SK-N-SH treated with all-trans-retinoic acid at 6 μM for 48 hours (cell line): Measurements from ENCODE around the gene CREBRF.

ENCODE experiments used
- ATAC-seq: fragments of 200-7000 bp; cut with Tn5 transposase; 3 replicates; pipeline ENCODE4 v1.9.1; 2020; ENCODE audit warnings: mild to moderate bottlenecking, moderate library complexity
- ARNTL ChIP-seq: fragments of 450-650 bp; formaldehyde crosslinking; IDR thresholded peaks from 2 replicates; pipeline ENCODE4 v1.5.0; 2020; ENCODE audit warnings: low read depth, mild to moderate bottlenecking, moderate library complexity, borderline replicate concordance
- BACH2 ChIP-seq: fragments of 250-450 bp; sonication (Bioruptor Pico); IDR thresholded peaks from 2 replicates; pipeline ENCODE4 v1.9.0; 2021; ENCODE audit warnings: mild to moderate bottlenecking, borderline replicate concordance
- CSDC2 ChIP-seq: fragments of 250-450 bp; sonication (Bioruptor Pico); IDR thresholded peaks from 2 replicates; pipeline ENCODE4 v1.5.0; 2020; ENCODE audit warnings: mild to moderate bottlenecking, moderate library complexity
- ESRRG ChIP-seq: fragments of 250-450 bp; sonication (Bioruptor Pico); IDR thresholded peaks from 2 replicates; pipeline ENCODE4 v1.6.1; 2021; ENCODE audit warnings: mild to moderate bottlenecking
- GLIS3 ChIP-seq: fragments of 250-450 bp; sonication (Bioruptor Pico); IDR thresholded peaks from 2 replicates; pipeline ENCODE4 v1.5.0; 2020; ENCODE audit warnings: mild to moderate bottlenecking, moderate library complexity
- ISL1 ChIP-seq: fragments of 250-450 bp; sonication (Bioruptor Pico); IDR thresholded peaks from 2 replicates; pipeline ENCODE4 v2.1.2; 2022; ENCODE audit warnings: mild to moderate bottlenecking, moderate library complexity
- OSR1 ChIP-seq: fragments of 250-450 bp; sonication (Bioruptor Pico); IDR thresholded peaks from 2 replicates; pipeline ENCODE4 v1.8.0; 2022; ENCODE audit warnings: moderate library complexity, mild to moderate bottlenecking, inconsistent platforms
- PPARA ChIP-seq: fragments of 250-450 bp; sonication (Bioruptor Pico); IDR thresholded peaks from 2 replicates; pipeline ENCODE4 v1.5.0; 2020; ENCODE audit warnings: mild to moderate bottlenecking, borderline replicate concordance
- RARB ChIP-seq: fragments of 250-450 bp; sonication (Bioruptor Pico); IDR thresholded peaks from 2 replicates; pipeline ENCODE4 v1.8.0; 2021; ENCODE audit warnings: mild to moderate bottlenecking, moderate library complexity
- TCF4 ChIP-seq: fragments of 250-450 bp; sonication (Bioruptor Pico); IDR thresholded peaks from 2 replicates; pipeline ENCODE4 v1.8.0; 2021; ENCODE audit warnings: mild to moderate bottlenecking, moderate library complexity, borderline replicate concordance
- TOX ChIP-seq: fragments of 250-450 bp; sonication (Bioruptor Pico); IDR thresholded peaks from 2 replicates; pipeline ENCODE4 v1.8.0; 2021; ENCODE audit warnings: mild to moderate bottlenecking, moderate library complexity, borderline replicate concordance
- ZFP3 ChIP-seq: fragments of 250-450 bp; sonication (Bioruptor Pico); IDR thresholded peaks from 2 replicates; pipeline ENCODE4 v1.5.0; 2020; ENCODE audit warnings: mild to moderate bottlenecking, moderate library complexity
- ZFP30 ChIP-seq: fragments of 450-650 bp; formaldehyde crosslinking; IDR thresholded peaks from 2 replicates; pipeline ENCODE4 v1.5.0; 2022; ENCODE audit warnings: mild to moderate bottlenecking, moderate library complexity
- ZNF565 ChIP-seq: fragments of 450-650 bp; formaldehyde crosslinking; conservative IDR thresholded peaks from 2 replicates; pipeline ENCODE4 v1.5.0; 2020; ENCODE audit warnings: low read depth, mild to moderate bottlenecking, moderate library complexity
- ZNF70 ChIP-seq: fragments of 450-650 bp; formaldehyde crosslinking; IDR thresholded peaks from 2 replicates; pipeline ENCODE4 v1.5.0; 2020; ENCODE audit warnings: mild to moderate bottlenecking, moderate library complexity
- ZNF8 ChIP-seq: fragments of 450-650 bp; formaldehyde crosslinking; IDR thresholded peaks from 2 replicates; pipeline ENCODE4 v1.5.0; 2020; ENCODE audit warnings: mild to moderate bottlenecking, moderate library complexity
- TF ChIP-seq, protein P1 (sequence below): fragments of 250-450 bp; sonication (Bioruptor Pico); IDR thresholded peaks from 2 replicates; pipeline ENCODE4 v1.5.0; 2020; ENCODE audit warnings: mild to moderate bottlenecking, moderate library complexity
- TF ChIP-seq, protein P2 (sequence below): fragments of 250-450 bp; sonication (Bioruptor Pico); IDR thresholded peaks from 2 replicates; pipeline ENCODE4 v1.8.0; 2020; ENCODE audit warnings: mild to moderate bottlenecking, moderate library complexity, borderline replicate concordance
- TF ChIP-seq, protein P3 (sequence below): fragments of 250-450 bp; sonication (Bioruptor Pico); IDR thresholded peaks from 2 replicates; pipeline ENCODE4 v1.5.1; 2020; ENCODE audit warnings: low read depth, mild to moderate bottlenecking, moderate library complexity
- TF ChIP-seq, protein P4 (sequence below): fragments of 250-450 bp; sonication (Bioruptor Pico); IDR thresholded peaks from 2 replicates; pipeline ENCODE4 v1.5.1; 2021; ENCODE audit warnings: mild to moderate bottlenecking, moderate library complexity
- TF ChIP-seq, protein P5 (sequence below): fragments of 250-450 bp; sonication (Bioruptor Pico); IDR thresholded peaks from 2 replicates; pipeline ENCODE4 v1.8.0; 2021; ENCODE audit warnings: low read depth, mild to moderate bottlenecking, moderate library complexity, borderline replicate concordance

CREBRF gene

DNA sequence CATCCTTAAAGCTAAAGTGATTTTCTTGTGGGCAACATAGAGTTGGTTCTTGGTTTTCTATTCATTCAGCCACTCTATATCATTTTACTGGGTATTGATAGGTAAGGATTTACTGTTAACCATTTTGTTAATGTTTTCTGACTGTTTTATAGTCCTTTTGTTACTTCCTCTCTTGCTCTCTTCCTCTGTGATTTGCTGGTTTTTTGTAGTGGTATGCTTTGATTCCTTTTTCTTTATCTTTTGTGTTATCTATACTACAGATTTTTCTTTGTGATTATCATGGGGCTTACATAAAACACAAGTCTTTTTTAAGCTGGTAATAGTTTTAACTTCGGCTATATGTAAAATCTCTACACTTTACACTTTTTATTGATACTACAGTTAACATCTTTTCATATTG, 43.3 kb downstream of the CREBRF start (continued):
- TF ChIP-seq, protein P1, sequence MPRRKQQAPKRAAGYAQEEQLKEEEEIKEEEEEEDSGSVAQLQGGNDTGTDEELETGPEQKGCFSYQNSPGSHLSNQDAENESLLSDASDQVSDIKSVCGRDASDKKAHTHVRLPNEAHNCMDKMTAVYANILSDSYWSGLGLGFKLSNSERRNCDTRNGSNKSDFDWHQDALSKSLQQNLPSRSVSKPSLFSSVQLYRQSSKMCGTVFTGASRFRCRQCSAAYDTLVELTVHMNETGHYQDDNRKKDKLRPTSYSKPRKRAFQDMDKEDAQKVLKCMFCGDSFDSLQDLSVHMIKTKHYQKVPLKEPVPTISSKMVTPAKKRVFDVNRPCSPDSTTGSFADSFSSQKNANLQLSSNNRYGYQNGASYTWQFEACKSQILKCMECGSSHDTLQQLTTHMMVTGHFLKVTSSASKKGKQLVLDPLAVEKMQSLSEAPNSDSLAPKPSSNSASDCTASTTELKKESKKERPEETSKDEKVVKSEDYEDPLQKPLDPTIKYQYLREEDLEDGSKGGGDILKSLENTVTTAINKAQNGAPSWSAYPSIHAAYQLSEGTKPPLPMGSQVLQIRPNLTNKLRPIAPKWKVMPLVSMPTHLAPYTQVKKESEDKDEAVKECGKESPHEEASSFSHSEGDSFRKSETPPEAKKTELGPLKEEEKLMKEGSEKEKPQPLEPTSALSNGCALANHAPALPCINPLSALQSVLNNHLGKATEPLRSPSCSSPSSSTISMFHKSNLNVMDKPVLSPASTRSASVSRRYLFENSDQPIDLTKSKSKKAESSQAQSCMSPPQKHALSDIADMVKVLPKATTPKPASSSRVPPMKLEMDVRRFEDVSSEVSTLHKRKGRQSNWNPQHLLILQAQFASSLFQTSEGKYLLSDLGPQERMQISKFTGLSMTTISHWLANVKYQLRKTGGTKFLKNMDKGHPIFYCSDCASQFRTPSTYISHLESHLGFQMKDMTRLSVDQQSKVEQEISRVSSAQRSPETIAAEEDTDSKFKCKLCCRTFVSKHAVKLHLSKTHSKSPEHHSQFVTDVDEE (CRISPR knock-in tag), result no peak
- no peak for TF ChIP-seq GLIS3 (CRISPR knock-in tag)
- no peak for TF ChIP-seq CSDC2

DNA sequence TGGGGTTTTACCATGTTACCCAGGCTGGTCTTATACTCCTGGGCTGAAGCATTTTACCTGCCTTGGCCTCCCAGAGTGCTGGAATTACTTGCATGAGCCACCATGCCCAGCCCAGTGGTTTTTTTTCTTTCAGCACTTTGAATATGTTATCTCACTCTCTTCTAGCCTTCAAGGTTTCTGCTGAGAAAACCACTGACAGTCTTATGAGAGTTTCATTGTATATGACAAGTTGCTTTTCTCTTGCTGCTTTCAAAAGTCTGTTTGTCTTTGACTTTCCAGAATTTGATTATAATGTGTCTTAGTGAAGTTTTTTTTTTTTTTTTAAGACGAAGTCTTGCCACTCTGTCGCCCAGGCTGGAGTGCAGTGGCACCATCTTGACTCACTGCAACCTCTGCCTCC, 45.1 kb downstream of the CREBRF start:
- TF ChIP-seq, protein P1 (CRISPR knock-in tag), result no peak
- TF ChIP-seq ISL1 (CRISPR knock-in tag) (no peak), ZNF8 (CRISPR knock-in tag) (no peak), ZNF565 (CRISPR knock-in tag) (no peak), TOX (CRISPR knock-in tag) (no peak), ZFP30 (CRISPR knock-in tag) (no peak), ARNTL (CRISPR knock-in tag) (no peak), CSDC2 (no peak), OSR1 (CRISPR knock-in tag) (no peak), TCF4 (no peak), PPARA (CRISPR knock-in tag) (no peak)
- TF ChIP-seq, protein P2, sequence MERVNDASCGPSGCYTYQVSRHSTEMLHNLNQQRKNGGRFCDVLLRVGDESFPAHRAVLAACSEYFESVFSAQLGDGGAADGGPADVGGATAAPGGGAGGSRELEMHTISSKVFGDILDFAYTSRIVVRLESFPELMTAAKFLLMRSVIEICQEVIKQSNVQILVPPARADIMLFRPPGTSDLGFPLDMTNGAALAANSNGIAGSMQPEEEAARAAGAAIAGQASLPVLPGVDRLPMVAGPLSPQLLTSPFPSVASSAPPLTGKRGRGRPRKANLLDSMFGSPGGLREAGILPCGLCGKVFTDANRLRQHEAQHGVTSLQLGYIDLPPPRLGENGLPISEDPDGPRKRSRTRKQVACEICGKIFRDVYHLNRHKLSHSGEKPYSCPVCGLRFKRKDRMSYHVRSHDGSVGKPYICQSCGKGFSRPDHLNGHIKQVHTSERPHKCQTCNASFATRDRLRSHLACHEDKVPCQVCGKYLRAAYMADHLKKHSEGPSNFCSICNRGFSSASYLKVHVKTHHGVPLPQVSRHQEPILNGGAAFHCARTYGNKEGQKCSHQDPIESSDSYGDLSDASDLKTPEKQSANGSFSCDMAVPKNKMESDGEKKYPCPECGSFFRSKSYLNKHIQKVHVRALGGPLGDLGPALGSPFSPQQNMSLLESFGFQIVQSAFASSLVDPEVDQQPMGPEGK (CRISPR knock-in tag), result no peak
- TF ChIP-seq, protein P3, sequence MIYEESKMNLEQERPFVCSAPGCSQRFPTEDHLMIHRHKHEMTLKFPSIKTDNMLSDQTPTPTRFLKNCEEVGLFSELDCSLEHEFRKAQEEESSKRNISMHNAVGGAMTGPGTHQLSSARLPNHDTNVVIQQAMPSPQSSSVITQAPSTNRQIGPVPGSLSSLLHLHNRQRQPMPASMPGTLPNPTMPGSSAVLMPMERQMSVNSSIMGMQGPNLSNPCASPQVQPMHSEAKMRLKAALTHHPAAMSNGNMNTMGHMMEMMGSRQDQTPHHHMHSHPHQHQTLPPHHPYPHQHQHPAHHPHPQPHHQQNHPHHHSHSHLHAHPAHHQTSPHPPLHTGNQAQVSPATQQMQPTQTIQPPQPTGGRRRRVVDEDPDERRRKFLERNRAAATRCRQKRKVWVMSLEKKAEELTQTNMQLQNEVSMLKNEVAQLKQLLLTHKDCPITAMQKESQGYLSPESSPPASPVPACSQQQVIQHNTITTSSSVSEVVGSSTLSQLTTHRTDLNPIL (CRISPR knock-in tag), result no peak
- TF ChIP-seq, protein P4, sequence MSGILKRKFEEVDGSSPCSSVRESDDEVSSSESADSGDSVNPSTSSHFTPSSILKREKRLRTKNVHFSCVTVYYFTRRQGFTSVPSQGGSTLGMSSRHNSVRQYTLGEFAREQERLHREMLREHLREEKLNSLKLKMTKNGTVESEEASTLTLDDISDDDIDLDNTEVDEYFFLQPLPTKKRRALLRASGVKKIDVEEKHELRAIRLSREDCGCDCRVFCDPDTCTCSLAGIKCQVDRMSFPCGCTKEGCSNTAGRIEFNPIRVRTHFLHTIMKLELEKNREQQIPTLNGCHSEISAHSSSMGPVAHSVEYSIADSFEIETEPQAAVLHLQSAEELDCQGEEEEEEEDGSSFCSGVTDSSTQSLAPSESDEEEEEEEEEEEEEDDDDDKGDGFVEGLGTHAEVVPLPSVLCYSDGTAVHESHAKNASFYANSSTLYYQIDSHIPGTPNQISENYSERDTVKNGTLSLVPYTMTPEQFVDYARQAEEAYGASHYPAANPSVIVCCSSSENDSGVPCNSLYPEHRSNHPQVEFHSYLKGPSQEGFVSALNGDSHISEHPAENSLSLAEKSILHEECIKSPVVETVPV, result no peak
- TF ChIP-seq, protein P5, sequence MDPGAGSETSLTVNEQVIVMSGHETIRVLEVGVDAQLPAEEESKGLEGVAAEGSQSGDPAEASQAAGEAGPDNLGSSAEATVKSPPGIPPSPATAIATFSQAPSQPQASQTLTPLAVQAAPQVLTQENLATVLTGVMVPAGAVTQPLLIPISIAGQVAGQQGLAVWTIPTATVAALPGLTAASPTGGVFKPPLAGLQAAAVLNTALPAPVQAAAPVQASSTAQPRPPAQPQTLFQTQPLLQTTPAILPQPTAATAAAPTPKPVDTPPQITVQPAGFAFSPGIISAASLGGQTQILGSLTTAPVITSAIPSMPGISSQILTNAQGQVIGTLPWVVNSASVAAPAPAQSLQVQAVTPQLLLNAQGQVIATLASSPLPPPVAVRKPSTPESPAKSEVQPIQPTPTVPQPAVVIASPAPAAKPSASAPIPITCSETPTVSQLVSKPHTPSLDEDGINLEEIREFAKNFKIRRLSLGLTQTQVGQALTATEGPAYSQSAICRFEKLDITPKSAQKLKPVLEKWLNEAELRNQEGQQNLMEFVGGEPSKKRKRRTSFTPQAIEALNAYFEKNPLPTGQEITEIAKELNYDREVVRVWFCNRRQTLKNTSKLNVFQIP, result no peak
- no peak for ATAC-seq

DNA sequence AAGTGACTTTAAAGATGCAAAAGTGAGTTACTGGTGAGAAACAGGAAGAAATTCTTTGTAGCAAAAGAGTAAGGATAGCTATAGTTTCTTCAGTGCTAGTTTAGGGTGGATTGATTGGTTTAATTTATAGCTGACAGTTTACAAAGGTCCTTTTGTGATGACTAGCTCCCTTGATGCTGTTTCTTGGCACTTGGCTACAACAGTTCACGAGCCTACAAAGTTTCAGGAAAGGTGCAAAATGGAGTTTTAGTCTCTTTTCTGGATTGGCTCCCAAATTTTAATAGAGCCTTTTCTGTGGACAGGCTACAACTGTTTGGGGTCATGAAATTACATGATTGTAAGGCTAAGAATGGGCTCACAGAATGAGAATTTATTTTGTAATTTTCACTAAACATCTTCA, 47.3 kb downstream of the CREBRF start:
- no peak for ATAC-seq
- TF ChIP-seq, protein P2 (CRISPR knock-in tag), result no peak
- TF ChIP-seq BACH2 (CRISPR knock-in tag) (no peak), ESRRG (CRISPR knock-in tag) (no peak), RARB (CRISPR knock-in tag) (no peak), ZNF70 (CRISPR knock-in tag) (no peak), ISL1 (CRISPR knock-in tag) (no peak), OSR1 (CRISPR knock-in tag) (no peak), ZFP3 (CRISPR knock-in tag) (no peak), GLIS3 (CRISPR knock-in tag) (no peak), ZFP30 (CRISPR knock-in tag) (no peak), ZNF8 (CRISPR knock-in tag) (no peak), ARNTL (CRISPR knock-in tag) (no peak), TCF4 (no peak), CSDC2 (no peak)
- TF ChIP-seq, protein P3 (CRISPR knock-in tag), result no peak
